WTC11 (cell line): Measurements from ENCODE around the gene PRR20G. TPM values are rescaled to one million over a fixed set of nuclear protein-coding genes. Genes with fewer than 3 reads are reported as not detected.

Experiments used
- ATAC-seq: fragments of 200-7000 bp; cut with Tn5 transposase; 2 replicates; pipeline ENCODE4 v1.10.0; 2021; ENCODE audit warnings: mild to moderate bottlenecking, moderate library complexity
- CTCF ChIA-PET: fragments of 300-600 bp; sonication (Branson Sonifier 250); formaldehyde crosslinking; loops from one replicate; lab custom pipeline; 2021; ENCODE audit warnings: antibody characterized with exemption; lab: Charles Lee
- POLR2A ChIA-PET: fragments of 350-600 bp; sonication (Branson Sonifier 250); formaldehyde crosslinking; loops from one replicate; lab custom pipeline; 2021; ENCODE audit warnings: antibody characterized with exemption; lab: Charles Lee
- DNase-seq: peaks from one replicate; pipeline ENCODE4 v3.0.0; 2021; ENCODE audit warnings: low spot score
- H3K27ac Mint-ChIP-seq: 2 replicates; pipeline ENCODE4 v1.8.0; 2021; ENCODE audit warnings: mixed read lengths
- H3K27me3 Mint-ChIP-seq: 2 replicates; pipeline ENCODE4 v1.8.0; 2021; ENCODE audit warnings: low read depth, mild to moderate bottlenecking, moderate library complexity, mixed read lengths
- H3K36me3 Mint-ChIP-seq: 2 replicates; pipeline ENCODE4 v1.8.0; 2021; ENCODE audit warnings: mixed read lengths
- H3K4me1 Mint-ChIP-seq: 2 replicates; pipeline ENCODE4 v1.8.0; 2022; ENCODE audit warnings: mixed read lengths
- H3K4me3 Mint-ChIP-seq: 2 replicates; pipeline ENCODE4 v1.8.0; 2021; ENCODE audit warnings: mild to moderate bottlenecking, moderate library complexity, mixed read lengths
- H3K9me3 Mint-ChIP-seq: 2 replicates; pipeline ENCODE4 v1.8.0; 2021; ENCODE audit warnings: mixed read lengths
- GRHL2 ChIP-seq: fragments of 250-450 bp; sonication (Bioruptor Pico); IDR thresholded peaks from 2 replicates; pipeline ENCODE4 v1.8.0; 2022; ENCODE audit warnings: mild to moderate bottlenecking, moderate library complexity; ENCODE audit not compliant: insufficient replicate concordance, severe bottlenecking
- NFYB ChIP-seq: sonication (generic); formaldehyde crosslinking; conservative IDR thresholded peaks from 2 replicates; pipeline ENCODE4 v1.8.0; 2022; ENCODE audit warnings: low read depth, missing genetic modification reagents
- RELA ChIP-seq: sonication (generic); formaldehyde crosslinking; IDR thresholded peaks from 2 replicates; pipeline ENCODE4 v1.8.1; 2022; ENCODE audit warnings: missing genetic modification reagents, mild to moderate bottlenecking, borderline replicate concordance
- RORB ChIP-seq: fragments of 250-450 bp; sonication (Bioruptor Pico); IDR thresholded peaks from 2 replicates; pipeline ENCODE4 v1.9.0; 2021; ENCODE audit warnings: mild to moderate bottlenecking
- SMAD4 ChIP-seq: sonication (generic); formaldehyde crosslinking; IDR thresholded peaks from 2 replicates; pipeline ENCODE4 v1.8.0; 2022; ENCODE audit warnings: mild to moderate bottlenecking, missing genetic modification reagents
- TEAD1 ChIP-seq: sonication (generic); formaldehyde crosslinking; IDR thresholded peaks from 2 replicates; pipeline ENCODE4 v1.8.0; 2022; ENCODE audit warnings: mild to moderate bottlenecking, missing genetic modification reagents
- ZNF121 ChIP-seq: sonication (generic); formaldehyde crosslinking; IDR thresholded peaks from 2 replicates; pipeline ENCODE4 v1.8.0; 2023; ENCODE audit warnings: missing genetic modification reagents
- ZNF396 ChIP-seq: fragments of 250-450 bp; sonication (Bioruptor Pico); IDR thresholded peaks from 2 replicates; pipeline ENCODE4 v1.8.0; 2021; ENCODE audit warnings: mild to moderate bottlenecking, moderate library complexity, borderline replicate concordance
- total RNA-seq: library from RNA; stranded (reverse); gene quantifications from 3 replicates; pipeline ENCODE4 v1.2.3, GENCODE V29; 2021
- TF ChIP-seq, protein P1 (sequence below): fragments of 250-450 bp; sonication (Bioruptor Pico); IDR thresholded peaks from 2 replicates; pipeline ENCODE4 v1.9.0; 2021; ENCODE audit warnings: mild to moderate bottlenecking
- TF ChIP-seq, protein P2 (sequence below): sonication (generic); formaldehyde crosslinking; IDR thresholded peaks from 2 replicates; pipeline ENCODE4 v1.8.0; 2022; ENCODE audit warnings: mild to moderate bottlenecking, missing genetic modification reagents
- TF ChIP-seq, protein P3 (sequence below): sonication (generic); formaldehyde crosslinking; IDR thresholded peaks from 2 replicates; pipeline ENCODE4 v1.8.1; 2023; ENCODE audit warnings: mild to moderate bottlenecking, moderate library complexity, missing genetic modification reagents
- TF ChIP-seq, protein P4 (sequence below): sonication (generic); formaldehyde crosslinking; conservative IDR thresholded peaks from 2 replicates; pipeline ENCODE4 v1.8.1; 2022; ENCODE audit warnings: mild to moderate bottlenecking, missing genetic modification reagents
- TF ChIP-seq, protein P5 (sequence below): fragments of 250-450 bp; sonication (Bioruptor Pico); conservative IDR thresholded peaks from 2 replicates; pipeline ENCODE4 v1.9.0; 2021; ENCODE audit warnings: mild to moderate bottlenecking
- TF ChIP-seq, protein P6 (sequence below): sonication (generic); formaldehyde crosslinking; IDR thresholded peaks from 2 replicates; pipeline ENCODE4 v1.8.1; 2022; ENCODE audit warnings: mild to moderate bottlenecking, moderate library complexity, missing genetic modification reagents
- TF ChIP-seq, protein P7 (sequence below): sonication (generic); formaldehyde crosslinking; IDR thresholded peaks from 2 replicates; pipeline ENCODE4 v1.8.0; 2023; ENCODE audit warnings: missing genetic modification reagents, mild to moderate bottlenecking, borderline replicate concordance
- TF ChIP-seq, protein P8 (sequence below): fragments of 250-450 bp; sonication (Bioruptor Pico); IDR thresholded peaks from 2 replicates; pipeline ENCODE4 v1.9.0; 2021; ENCODE audit warnings: mild to moderate bottlenecking, borderline replicate concordance

Gene PRR20G
- total RNA-seq, 1 experiment from 2014 or later, result not detected

DNA sequence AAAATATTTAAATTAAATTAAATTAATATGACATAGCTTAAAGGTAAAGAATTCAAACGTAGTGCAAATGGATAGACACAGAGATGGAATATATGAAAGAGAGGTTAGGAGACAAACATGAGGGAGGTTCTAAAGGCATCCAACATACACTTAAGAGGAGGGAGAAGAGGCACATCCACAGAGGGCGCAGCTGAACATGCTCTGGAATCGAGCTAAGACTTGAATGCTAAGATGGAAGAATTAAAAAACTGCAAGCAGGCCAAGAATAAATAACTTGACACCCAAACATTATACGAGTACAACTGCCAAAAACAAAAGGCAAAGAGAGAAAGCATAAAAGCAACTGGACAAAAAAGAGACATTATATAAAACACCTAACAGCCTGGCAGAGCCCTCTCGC, 9.1 kb upstream of the PRR20G start:
- ChIA-PET CTCF (no interaction called here), POLR2A (no interaction called here)
- DNase-seq, result no peak
- no peak overlapping the region for H3K27ac Mint-ChIP-seq
- no peaks in the 10 kb centered on the region; the same call in 1 of the 2 replicates for H3K36me3 Mint-ChIP-seq
- no peak for ATAC-seq
- H3K4me1 Mint-ChIP-seq, result no peaks in the 10 kb centered on the region
- no peak overlapping the region for H3K4me3 Mint-ChIP-seq
- H3K9me3 Mint-ChIP-seq, result peaks cover 9% of the 10 kb centered on the region
- TF ChIP-seq, protein P1, sequence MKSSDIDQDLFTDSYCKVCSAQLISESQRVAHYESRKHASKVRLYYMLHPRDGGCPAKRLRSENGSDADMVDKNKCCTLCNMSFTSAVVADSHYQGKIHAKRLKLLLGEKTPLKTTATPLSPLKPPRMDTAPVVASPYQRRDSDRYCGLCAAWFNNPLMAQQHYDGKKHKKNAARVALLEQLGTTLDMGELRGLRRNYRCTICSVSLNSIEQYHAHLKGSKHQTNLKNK (CRISPR knock-in tag), result no peak
- TF ChIP-seq, protein P2, sequence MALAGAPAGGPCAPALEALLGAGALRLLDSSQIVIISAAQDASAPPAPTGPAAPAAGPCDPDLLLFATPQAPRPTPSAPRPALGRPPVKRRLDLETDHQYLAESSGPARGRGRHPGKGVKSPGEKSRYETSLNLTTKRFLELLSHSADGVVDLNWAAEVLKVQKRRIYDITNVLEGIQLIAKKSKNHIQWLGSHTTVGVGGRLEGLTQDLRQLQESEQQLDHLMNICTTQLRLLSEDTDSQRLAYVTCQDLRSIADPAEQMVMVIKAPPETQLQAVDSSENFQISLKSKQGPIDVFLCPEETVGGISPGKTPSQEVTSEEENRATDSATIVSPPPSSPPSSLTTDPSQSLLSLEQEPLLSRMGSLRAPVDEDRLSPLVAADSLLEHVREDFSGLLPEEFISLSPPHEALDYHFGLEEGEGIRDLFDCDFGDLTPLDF (CRISPR knock-in tag), result no peak
- TF ChIP-seq NFYB (CRISPR knock-in tag), result no peak
- TF ChIP-seq GRHL2 (CRISPR knock-in tag), result no peak
- TF ChIP-seq, protein P3, sequence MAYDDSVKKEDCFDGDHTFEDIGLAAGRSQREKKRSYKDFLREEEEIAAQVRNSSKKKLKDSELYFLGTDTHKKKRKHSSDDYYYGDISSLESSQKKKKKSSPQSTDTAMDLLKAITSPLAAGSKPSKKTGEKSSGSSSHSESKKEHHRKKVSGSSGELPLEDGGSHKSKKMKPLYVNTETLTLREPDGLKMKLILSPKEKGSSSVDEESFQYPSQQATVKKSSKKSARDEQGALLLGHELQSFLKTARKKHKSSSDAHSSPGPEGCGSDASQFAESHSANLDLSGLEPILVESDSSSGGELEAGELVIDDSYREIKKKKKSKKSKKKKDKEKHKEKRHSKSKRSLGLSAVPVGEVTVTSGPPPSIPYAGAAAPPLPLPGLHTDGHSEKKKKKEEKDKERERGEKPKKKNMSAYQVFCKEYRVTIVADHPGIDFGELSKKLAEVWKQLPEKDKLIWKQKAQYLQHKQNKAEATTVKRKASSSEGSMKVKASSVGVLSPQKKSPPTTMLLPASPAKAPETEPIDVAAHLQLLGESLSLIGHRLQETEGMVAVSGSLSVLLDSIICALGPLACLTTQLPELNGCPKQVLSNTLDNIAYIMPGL, result no peak
- no peak for TF ChIP-seq SMAD4 (CRISPR knock-in tag)
- TF ChIP-seq RORB (CRISPR knock-in tag), result no peak
- no peak for TF ChIP-seq RELA (CRISPR knock-in tag)
- TF ChIP-seq, protein P4, sequence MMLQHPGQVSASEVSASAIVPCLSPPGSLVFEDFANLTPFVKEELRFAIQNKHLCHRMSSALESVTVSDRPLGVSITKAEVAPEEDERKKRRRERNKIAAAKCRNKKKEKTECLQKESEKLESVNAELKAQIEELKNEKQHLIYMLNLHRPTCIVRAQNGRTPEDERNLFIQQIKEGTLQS (CRISPR knock-in tag), result no peak
- no peak for TF ChIP-seq ZNF121 (CRISPR knock-in tag)
- TF ChIP-seq, protein P5, sequence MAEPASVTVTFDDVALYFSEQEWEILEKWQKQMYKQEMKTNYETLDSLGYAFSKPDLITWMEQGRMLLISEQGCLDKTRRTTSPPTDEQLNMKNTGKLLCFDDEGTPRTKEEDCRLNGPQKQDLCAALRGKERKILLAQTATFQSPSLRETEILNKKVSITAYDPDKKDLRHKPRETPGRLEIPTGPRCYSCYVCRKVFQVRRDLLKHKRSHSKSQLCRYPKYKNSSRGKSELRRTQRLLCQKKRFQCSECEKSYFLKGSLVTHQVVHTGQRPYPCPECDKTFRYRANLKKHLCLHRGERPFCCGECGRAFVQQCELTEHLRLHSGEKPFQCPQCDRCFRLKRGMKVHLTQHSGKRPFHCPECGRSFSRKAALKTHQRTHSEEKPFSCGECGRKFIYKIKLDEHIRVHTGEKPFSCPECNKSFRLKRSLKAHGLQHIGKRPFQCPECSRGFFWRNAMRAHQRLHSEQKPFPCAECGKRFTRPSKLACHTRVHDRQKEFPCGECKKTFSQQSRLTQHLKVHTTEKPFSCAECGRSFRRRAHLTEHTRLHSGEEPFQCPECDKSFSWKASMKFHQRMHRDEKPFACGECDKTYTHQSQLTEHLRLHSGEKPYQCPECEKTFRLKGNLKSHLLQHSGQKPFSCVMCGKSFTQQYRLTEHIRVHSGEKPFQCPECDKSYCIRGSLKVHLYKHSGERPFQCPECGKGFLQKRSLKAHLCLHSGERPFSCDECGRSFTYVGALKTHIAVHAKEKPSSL (CRISPR knock-in tag), result no peak
- TF ChIP-seq, protein P6, sequence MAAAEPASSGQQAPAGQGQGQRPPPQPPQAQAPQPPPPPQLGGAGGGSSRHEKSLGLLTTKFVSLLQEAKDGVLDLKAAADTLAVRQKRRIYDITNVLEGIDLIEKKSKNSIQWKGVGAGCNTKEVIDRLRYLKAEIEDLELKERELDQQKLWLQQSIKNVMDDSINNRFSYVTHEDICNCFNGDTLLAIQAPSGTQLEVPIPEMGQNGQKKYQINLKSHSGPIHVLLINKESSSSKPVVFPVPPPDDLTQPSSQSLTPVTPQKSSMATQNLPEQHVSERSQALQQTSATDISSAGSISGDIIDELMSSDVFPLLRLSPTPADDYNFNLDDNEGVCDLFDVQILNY (CRISPR knock-in tag), result no peak
- no peaks in the 10 kb centered on the region; the same call in 1 of the 2 replicates for H3K27me3 Mint-ChIP-seq

DNA sequence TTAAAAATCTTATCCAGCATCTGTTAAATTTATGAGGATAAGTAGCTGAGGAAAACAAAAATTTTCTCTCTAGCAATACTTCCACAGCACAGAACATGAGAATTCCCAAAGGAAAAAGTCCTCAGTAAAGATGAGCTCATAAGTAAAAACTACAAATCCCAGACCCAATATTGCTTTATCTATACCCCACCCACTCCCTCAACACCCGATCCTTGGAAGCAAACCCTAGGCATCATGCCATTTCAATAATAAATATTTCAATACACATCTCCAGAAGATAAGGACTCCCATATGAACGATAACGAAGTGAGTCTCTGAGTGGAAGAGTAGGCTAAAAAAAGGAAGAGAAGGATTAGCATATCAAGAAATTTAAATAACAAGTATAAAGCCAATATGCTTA, 8.3 kb upstream of the PRR20G start:
- no peak for DNase-seq
- no peak overlapping the region for H3K27ac Mint-ChIP-seq
- H3K36me3 Mint-ChIP-seq, result no peaks in the 10 kb centered on the region; the same call in 1 of the 2 replicates
- no peaks in the 10 kb centered on the region for H3K4me1 Mint-ChIP-seq
- H3K9me3 Mint-ChIP-seq, result peaks cover 15% of the 10 kb centered on the region
- ATAC-seq, result no peak
- H3K27me3 Mint-ChIP-seq, result no peaks in the 10 kb centered on the region; the same call in 1 of the 2 replicates
- POLR2A ChIA-PET, result no interaction called here
- no peak overlapping the region for H3K4me3 Mint-ChIP-seq
- CTCF ChIA-PET, result no interaction called here
- TF ChIP-seq, protein P4 (CRISPR knock-in tag), result no peak
- TF ChIP-seq TEAD1 (CRISPR knock-in tag), result no peak
- TF ChIP-seq, protein P7, sequence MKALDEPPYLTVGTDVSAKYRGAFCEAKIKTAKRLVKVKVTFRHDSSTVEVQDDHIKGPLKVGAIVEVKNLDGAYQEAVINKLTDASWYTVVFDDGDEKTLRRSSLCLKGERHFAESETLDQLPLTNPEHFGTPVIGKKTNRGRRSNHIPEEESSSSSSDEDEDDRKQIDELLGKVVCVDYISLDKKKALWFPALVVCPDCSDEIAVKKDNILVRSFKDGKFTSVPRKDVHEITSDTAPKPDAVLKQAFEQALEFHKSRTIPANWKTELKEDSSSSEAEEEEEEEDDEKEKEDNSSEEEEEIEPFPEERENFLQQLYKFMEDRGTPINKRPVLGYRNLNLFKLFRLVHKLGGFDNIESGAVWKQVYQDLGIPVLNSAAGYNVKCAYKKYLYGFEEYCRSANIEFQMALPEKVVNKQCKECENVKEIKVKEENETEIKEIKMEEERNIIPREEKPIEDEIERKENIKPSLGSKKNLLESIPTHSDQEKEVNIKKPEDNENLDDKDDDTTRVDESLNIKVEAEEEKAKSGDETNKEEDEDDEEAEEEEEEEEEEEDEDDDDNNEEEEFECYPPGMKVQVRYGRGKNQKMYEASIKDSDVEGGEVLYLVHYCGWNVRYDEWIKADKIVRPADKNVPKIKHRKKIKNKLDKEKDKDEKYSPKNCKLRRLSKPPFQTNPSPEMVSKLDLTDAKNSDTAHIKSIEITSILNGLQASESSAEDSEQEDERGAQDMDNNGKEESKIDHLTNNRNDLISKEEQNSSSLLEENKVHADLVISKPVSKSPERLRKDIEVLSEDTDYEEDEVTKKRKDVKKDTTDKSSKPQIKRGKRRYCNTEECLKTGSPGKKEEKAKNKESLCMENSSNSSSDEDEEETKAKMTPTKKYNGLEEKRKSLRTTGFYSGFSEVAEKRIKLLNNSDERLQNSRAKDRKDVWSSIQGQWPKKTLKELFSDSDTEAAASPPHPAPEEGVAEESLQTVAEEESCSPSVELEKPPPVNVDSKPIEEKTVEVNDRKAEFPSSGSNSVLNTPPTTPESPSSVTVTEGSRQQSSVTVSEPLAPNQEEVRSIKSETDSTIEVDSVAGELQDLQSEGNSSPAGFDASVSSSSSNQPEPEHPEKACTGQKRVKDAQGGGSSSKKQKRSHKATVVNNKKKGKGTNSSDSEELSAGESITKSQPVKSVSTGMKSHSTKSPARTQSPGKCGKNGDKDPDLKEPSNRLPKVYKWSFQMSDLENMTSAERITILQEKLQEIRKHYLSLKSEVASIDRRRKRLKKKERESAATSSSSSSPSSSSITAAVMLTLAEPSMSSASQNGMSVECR (CRISPR knock-in tag), result no peak
- TF ChIP-seq ZNF396 (CRISPR knock-in tag), result no peak
- TF ChIP-seq, protein P8, sequence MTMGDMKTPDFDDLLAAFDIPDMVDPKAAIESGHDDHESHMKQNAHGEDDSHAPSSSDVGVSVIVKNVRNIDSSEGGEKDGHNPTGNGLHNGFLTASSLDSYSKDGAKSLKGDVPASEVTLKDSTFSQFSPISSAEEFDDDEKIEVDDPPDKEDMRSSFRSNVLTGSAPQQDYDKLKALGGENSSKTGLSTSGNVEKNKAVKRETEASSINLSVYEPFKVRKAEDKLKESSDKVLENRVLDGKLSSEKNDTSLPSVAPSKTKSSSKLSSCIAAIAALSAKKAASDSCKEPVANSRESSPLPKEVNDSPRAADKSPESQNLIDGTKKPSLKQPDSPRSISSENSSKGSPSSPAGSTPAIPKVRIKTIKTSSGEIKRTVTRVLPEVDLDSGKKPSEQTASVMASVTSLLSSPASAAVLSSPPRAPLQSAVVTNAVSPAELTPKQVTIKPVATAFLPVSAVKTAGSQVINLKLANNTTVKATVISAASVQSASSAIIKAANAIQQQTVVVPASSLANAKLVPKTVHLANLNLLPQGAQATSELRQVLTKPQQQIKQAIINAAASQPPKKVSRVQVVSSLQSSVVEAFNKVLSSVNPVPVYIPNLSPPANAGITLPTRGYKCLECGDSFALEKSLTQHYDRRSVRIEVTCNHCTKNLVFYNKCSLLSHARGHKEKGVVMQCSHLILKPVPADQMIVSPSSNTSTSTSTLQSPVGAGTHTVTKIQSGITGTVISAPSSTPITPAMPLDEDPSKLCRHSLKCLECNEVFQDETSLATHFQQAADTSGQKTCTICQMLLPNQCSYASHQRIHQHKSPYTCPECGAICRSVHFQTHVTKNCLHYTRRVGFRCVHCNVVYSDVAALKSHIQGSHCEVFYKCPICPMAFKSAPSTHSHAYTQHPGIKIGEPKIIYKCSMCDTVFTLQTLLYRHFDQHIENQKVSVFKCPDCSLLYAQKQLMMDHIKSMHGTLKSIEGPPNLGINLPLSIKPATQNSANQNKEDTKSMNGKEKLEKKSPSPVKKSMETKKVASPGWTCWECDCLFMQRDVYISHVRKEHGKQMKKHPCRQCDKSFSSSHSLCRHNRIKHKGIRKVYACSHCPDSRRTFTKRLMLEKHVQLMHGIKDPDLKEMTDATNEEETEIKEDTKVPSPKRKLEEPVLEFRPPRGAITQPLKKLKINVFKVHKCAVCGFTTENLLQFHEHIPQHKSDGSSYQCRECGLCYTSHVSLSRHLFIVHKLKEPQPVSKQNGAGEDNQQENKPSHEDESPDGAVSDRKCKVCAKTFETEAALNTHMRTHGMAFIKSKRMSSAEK (CRISPR knock-in tag), result no peak
